NK-92 treated with Interleukin-12 subunit alpha and Interleukin-12 subunit beta, amount 100 ng/mL, for 24 hours (cell line): ENCODE data around the gene ATP2A3.
"Not testable (repeated sequence)": the region's sequence is repeated elsewhere in the genome, so short reads cannot be mapped to it uniquely, and the experiment has no call there.

Experiments used
- DNase-seq: peaks from one replicate; lab custom pipeline; 2025; lab: John Stamatoyannopoulos, UW

ATP2A3 gene

GRCh38 chr17:3954976-3955672 is 9.1 kb downstream of the ATP2A3 start:
- no peak for DNase-seq

GRCh38 chr17:3954086-3954485 is 10.2 kb downstream of the ATP2A3 start:
- no peak for DNase-seq

GRCh38 chr17:3953542-3953941 is 10.7 kb downstream of the ATP2A3 start:
- no peak for DNase-seq

- DNase-seq, result no peak
Observed at GRCh38 chr17:3952186-3952585, 12.1 kb downstream of the ATP2A3 start.

- no peak for DNase-seq
Observed at GRCh38 chr17:3951420-3951819, 12.8 kb downstream of the ATP2A3 start.

- no peak for DNase-seq
Observed at GRCh38 chr17:3951003-3951402, 13.2 kb downstream of the ATP2A3 start.

- no peak for DNase-seq
Observed at GRCh38 chr17:3950584-3950983, 13.7 kb downstream of the ATP2A3 start.

GRCh38 chr17:3949418-3949817 is 14.8 kb downstream of the ATP2A3 start:
- DNase-seq, result no peak

GRCh38 chr17:3948551-3948950 is 15.7 kb downstream of the ATP2A3 start:
- not testable (repeated sequence) for DNase-seq

- no peak for DNase-seq
Observed at GRCh38 chr17:3947318-3947810, 16.9 kb downstream of the ATP2A3 start.

- DNase-seq, result no peak
Observed at GRCh38 chr17:3946711-3947235, 17.5 kb downstream of the ATP2A3 start.

GRCh38 chr17:3944485-3945388 is 19.5 kb downstream of the ATP2A3 start:
- DNase-seq, result no peak

- DNase-seq, result no peak
Observed at GRCh38 chr17:3943240-3943891, 20.9 kb downstream of the ATP2A3 start.

- DNase-seq, result no peak
Observed at GRCh38 chr17:3940965-3941698, 23.1 kb downstream of the ATP2A3 start.

GRCh38 chr17:3937359-3937758 is 26.9 kb downstream of the ATP2A3 start:
- no peak for DNase-seq

- DNase-seq, result no peak
Observed at GRCh38 chr17:3935825-3936355, 28.3 kb downstream of the ATP2A3 start.

- DNase-seq, result no peak
Observed at GRCh38 chr17:3935140-3935542, 29.1 kb downstream of the ATP2A3 start.

- DNase-seq, result no peak
Observed at GRCh38 chr17:3929764-3930163, 34.5 kb downstream of the ATP2A3 start.

- DNase-seq, result no peak
Observed at GRCh38 chr17:3929181-3929580, 35.1 kb downstream of the ATP2A3 start.

- no peak for DNase-seq
Observed at GRCh38 chr17:3928406-3928805, 35.8 kb downstream of the ATP2A3 start.

- DNase-seq, result no peak
Observed at GRCh38 chr17:3927628-3928340, 36.5 kb downstream of the ATP2A3 start.
